HepG2 (cell line): Measurements from ENCODE around the gene RIPK3. TPM values are rescaled to one million over a fixed set of nuclear protein-coding genes. Genes with fewer than 3 reads are reported as not detected.
A peak's percentile ranks its signal among the peaks of the same experiment; 100 is the strongest.

Source experiments
- ATF3 ChIP-seq: sonication (generic); formaldehyde crosslinking; IDR thresholded peaks from 2 replicates; pipeline ENCODE4 v1.4.0; 2020; ENCODE audit warnings: missing genetic modification reagents
- CHCHD3 ChIP-seq: sonication (generic); formaldehyde crosslinking; IDR thresholded peaks from 2 replicates; pipeline ENCODE4 v1.8.0; 2022; ENCODE audit warnings: mild to moderate bottlenecking, missing genetic modification reagents, moderate library complexity
- GTF3A ChIP-seq: sonication (generic); formaldehyde crosslinking; conservative IDR thresholded peaks from 2 replicates; pipeline ENCODE4 v1.4.0; 2020; ENCODE audit warnings: mild to moderate bottlenecking, missing genetic modification reagents
- IRX3 ChIP-seq: sonication (generic); formaldehyde crosslinking; IDR thresholded peaks from 2 replicates; pipeline ENCODE4 v1.8.1; 2023; ENCODE audit warnings: mild to moderate bottlenecking, low read depth, missing genetic modification reagents, borderline replicate concordance
- KAT7 ChIP-seq: IDR thresholded peaks from 2 replicates; pipeline ENCODE4 v1.6.1; 2018; ENCODE audit warnings: borderline replicate concordance, missing compliant biosample characterization
- KDM2A ChIP-seq: sonication (generic); formaldehyde crosslinking; IDR thresholded peaks from 2 replicates; pipeline ENCODE4 v1.4.0; 2020; ENCODE audit warnings: low read depth, missing genetic modification reagents, borderline replicate concordance
- KDM5B ChIP-seq: sonication (generic); formaldehyde crosslinking; IDR thresholded peaks from 2 replicates; pipeline ENCODE4 v1.4.0; 2020; ENCODE audit warnings: missing genetic modification reagents, mild to moderate bottlenecking, borderline replicate concordance
- KLF11 ChIP-seq: IDR thresholded peaks from 2 replicates; pipeline ENCODE4 v1.6.1; 2016; ENCODE audit warnings: missing compliant biosample characterization
- MIER3 ChIP-seq: IDR thresholded peaks from 2 replicates; pipeline ENCODE4 v1.6.1; 2016; ENCODE audit warnings: missing compliant biosample characterization, borderline replicate concordance
- NCOA5 ChIP-seq: sonication (generic); formaldehyde crosslinking; IDR thresholded peaks from 2 replicates; pipeline ENCODE4 v1.4.0; 2020; ENCODE audit warnings: missing genetic modification reagents
- NFATC3 ChIP-seq: sonication (generic); formaldehyde crosslinking; IDR thresholded peaks from 2 replicates; pipeline ENCODE4 v1.5.1; 2020; ENCODE audit warnings: mild to moderate bottlenecking, missing genetic modification reagents
- SNAI1 ChIP-seq: sonication (generic); formaldehyde crosslinking; IDR thresholded peaks from 2 replicates; pipeline ENCODE4 v1.5.0; 2020; ENCODE audit warnings: mild to moderate bottlenecking, missing genetic modification reagents, borderline replicate concordance
- TOPORS ChIP-seq: sonication (generic); formaldehyde crosslinking; IDR thresholded peaks from 2 replicates; pipeline ENCODE4 v1.8.0; 2023; ENCODE audit warnings: mild to moderate bottlenecking, missing genetic modification reagents
- YY1 ChIP-seq: IDR thresholded peaks from 2 replicates; pipeline ENCODE4 v1.6.1; 2011; ENCODE audit warnings: low read length, low read depth, moderate library complexity, mild to moderate bottlenecking; ENCODE audit not compliant: insufficient read depth, insufficient replicate concordance
- ZBTB8A ChIP-seq: sonication (generic); formaldehyde crosslinking; IDR thresholded peaks from 2 replicates; pipeline ENCODE4 v1.4.0; 2020; ENCODE audit warnings: mild to moderate bottlenecking, low read depth, missing genetic modification reagents, borderline replicate concordance
- ZNF354B ChIP-seq: sonication (generic); formaldehyde crosslinking; IDR thresholded peaks from 2 replicates; pipeline ENCODE4 v1.8.0; 2022; ENCODE audit warnings: mild to moderate bottlenecking, missing genetic modification reagents
- ZNF784 ChIP-seq: sonication (generic); formaldehyde crosslinking; IDR thresholded peaks from 2 replicates; pipeline ENCODE4 v1.5.1; 2020; ENCODE audit warnings: missing genetic modification reagents, mild to moderate bottlenecking, borderline replicate concordance
- polyA plus RNA-seq, 8 experiments: library from polyadenylated mRNA; depleted of rRNA in 3 of 8; stranded (reverse) in 7 of 8; unstranded in 1 of 8; fragments of >200 nt; fragmentation: Illumina TruSeq in 4 of 8; extraction: Trizol in 4 of 8; gene quantifications; 2 replicates each; pipeline versions ENCODE4 v1.2.1 to v1.2.3, GENCODE V29; 2011 to 2016; ENCODE audit warnings: low read depth in 4 of 8, missing spikeins in 1 of 8, mixed read lengths in 1 of 8; ENCODE audit not compliant: insufficient read depth in 1 of 8
- total RNA-seq, 5 experiments: library from RNA; depleted of rRNA; stranded (reverse); fragments of >200 nt; fragmentation: Illumina TruSeq; extraction: Trizol; gene quantifications; 2 replicates each; pipeline ENCODE4 v1.2.3, GENCODE V29; 2016; ENCODE audit warnings: low read depth in 1 of 5
- TF ChIP-seq, protein P1 (sequence below): sonication (generic); formaldehyde crosslinking; IDR thresholded peaks from 2 replicates; pipeline ENCODE4 v1.8.1; 2023; ENCODE audit warnings: mild to moderate bottlenecking, missing genetic modification reagents
- TF ChIP-seq, protein P2 (sequence below): sonication (generic); formaldehyde crosslinking; conservative IDR thresholded peaks from 2 replicates; pipeline ENCODE4 v1.5.0; 2020; ENCODE audit warnings: missing genetic modification reagents

RIPK3 gene
- total and polyA plus RNA-seq, 2 of the 13 experiments (the other 11 are each of a cell fraction or from before 2014, with no cell fraction given), result not detected

- peak; percentile 5 for TF ChIP-seq YY1
- TF ChIP-seq ZNF784 (CRISPR knock-in tag), result no peak
- 0 out of 2 replicates have a peak, but pooled peaks have one; percentile 6 for TF ChIP-seq KDM2A (CRISPR knock-in tag)
- TF ChIP-seq GTF3A (CRISPR knock-in tag), result peak; percentile 34; the same call in 1 of the 2 replicates
- no peak for TF ChIP-seq MIER3 (CRISPR knock-in tag)
- 0 out of 2 replicates have a peak, but pooled peaks have one; percentile 16 for TF ChIP-seq KDM5B (CRISPR knock-in tag)
- TF ChIP-seq, protein P1, sequence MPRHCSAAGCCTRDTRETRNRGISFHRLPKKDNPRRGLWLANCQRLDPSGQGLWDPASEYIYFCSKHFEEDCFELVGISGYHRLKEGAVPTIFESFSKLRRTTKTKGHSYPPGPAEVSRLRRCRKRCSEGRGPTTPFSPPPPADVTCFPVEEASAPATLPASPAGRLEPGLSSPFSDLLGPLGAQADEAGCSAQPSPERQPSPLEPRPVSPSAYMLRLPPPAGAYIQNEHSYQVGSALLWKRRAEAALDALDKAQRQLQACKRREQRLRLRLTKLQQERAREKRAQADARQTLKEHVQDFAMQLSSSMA, result peak; percentile 69; the same call in 1 of the 2 replicates
- 0 out of 2 replicates have a peak, but pooled peaks have one; percentile 27 for TF ChIP-seq SNAI1 (CRISPR knock-in tag)
- TF ChIP-seq KLF11 (CRISPR knock-in tag), result 0 out of 2 replicates have a peak, but pooled peaks have one; percentile 7
- no peak for TF ChIP-seq ZBTB8A (CRISPR knock-in tag)
- TF ChIP-seq NCOA5, result no peak
- TF ChIP-seq CHCHD3 (CRISPR knock-in tag), result peak; percentile 54; the same call in 1 of the 2 replicates
- no peak for TF ChIP-seq ATF3 (CRISPR knock-in tag)
- 0 out of 2 replicates have a peak, but pooled peaks have one; percentile 46 for TF ChIP-seq TOPORS (CRISPR knock-in tag)
- peak; percentile 95 for TF ChIP-seq ZNF354B (CRISPR knock-in tag)
- TF ChIP-seq IRX3 (CRISPR knock-in tag), result peak; percentile 26; the same call in 1 of the 2 replicates
- peak; percentile 8; the same call in 1 of the 2 replicates for TF ChIP-seq NFATC3 (CRISPR knock-in tag)
- TF ChIP-seq KAT7 (CRISPR knock-in tag), result no peak
- TF ChIP-seq, protein P2, sequence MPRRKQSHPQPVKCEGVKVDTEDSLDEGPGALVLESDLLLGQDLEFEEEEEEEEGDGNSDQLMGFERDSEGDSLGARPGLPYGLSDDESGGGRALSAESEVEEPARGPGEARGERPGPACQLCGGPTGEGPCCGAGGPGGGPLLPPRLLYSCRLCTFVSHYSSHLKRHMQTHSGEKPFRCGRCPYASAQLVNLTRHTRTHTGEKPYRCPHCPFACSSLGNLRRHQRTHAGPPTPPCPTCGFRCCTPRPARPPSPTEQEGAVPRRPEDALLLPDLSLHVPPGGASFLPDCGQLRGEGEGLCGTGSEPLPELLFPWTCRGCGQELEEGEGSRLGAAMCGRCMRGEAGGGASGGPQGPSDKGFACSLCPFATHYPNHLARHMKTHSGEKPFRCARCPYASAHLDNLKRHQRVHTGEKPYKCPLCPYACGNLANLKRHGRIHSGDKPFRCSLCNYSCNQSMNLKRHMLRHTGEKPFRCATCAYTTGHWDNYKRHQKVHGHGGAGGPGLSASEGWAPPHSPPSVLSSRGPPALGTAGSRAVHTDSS (CRISPR knock-in tag), result 0 out of 2 replicates have a peak, but pooled peaks have one; percentile 66
- TF ChIP-seq, all 625 proteins: peak for 36
Measured at GRCh38 chr14:24308342-24309124, 31.3 kb downstream of the RIPK3 start (continued).
